HG02588 (cell line): ENCODE results near the gene PRKCB.
"Not testable (repeated sequence)": the region's sequence is repeated elsewhere in the genome, so short reads cannot be mapped to it uniquely, and the experiment has no call there.

ENCODE experiments used
- ATAC-seq: cut with Tn5 transposase; IDR thresholded peaks from one replicate; pipeline ENCODE4 v1.9.1; 2021; ENCODE audit warnings: mild to moderate bottlenecking, moderate library complexity; ENCODE audit not compliant: unreplicated experiment

PRKCB gene

DNA sequence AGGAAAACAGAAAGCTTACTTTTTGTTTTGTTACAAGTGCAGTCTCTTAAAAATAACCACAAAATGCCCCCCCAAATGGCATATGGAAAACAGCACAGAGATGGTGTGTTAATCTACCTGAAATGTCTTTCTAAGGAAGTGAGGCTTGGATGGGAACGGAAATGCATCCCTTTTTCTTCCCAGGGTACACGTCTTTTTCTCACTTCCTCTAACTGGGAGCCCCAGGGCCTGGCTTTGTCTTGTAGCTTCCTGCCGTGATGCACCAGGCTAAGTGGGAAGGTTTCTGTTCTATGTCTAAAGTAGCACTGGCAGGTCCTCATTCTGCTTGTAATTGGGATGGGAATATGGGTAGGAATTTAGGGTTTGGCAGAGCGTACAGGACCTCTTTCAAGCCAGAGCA, 367.9 kb downstream of the PRKCB start:
- no peak for ATAC-seq

DNA sequence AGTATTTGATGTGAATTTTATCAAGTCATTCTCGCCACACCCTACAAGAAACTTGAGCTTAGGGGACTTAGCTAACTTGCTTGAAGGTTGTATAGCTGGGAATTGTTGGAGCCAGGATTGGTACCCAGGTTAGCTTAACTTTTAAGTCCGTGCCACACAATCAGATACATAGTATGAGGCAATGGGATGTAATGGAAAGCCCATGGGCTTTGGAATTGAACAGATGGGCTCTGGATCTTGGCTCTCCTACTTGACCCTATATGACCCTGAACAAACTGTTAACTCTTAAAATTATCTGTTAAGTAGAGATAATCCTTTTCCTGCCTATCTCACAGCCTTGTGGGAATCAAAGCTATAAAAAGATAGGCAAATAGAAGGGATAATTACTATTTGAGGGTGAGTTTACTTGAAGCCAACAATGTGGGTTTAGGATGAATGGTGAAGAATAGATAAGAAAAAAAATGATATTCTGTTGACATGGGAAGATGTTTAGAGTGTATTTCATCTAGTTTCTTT, 368.4 kb downstream of the PRKCB start:
- no peak for ATAC-seq

DNA sequence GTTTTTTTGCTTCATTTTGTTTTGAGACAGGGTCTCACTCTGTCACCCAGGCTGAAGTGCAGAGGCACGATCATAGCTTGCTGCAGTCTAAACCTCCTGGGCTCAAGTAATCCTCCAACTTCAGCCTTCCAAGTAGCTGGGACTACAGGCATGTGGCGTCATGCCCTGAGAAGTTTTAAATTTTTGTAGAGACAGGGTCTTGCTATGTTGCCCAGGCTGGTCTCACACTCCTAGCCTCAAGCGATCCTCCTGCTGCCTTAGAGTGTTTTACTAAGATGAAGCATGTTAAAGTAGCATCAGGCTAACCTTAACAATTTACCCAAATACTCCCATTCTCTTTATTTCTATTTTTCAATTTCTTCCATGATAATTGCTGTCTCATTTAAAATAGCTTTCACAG, 371.1 kb downstream of the PRKCB start:
- ATAC-seq, result no peak

DNA sequence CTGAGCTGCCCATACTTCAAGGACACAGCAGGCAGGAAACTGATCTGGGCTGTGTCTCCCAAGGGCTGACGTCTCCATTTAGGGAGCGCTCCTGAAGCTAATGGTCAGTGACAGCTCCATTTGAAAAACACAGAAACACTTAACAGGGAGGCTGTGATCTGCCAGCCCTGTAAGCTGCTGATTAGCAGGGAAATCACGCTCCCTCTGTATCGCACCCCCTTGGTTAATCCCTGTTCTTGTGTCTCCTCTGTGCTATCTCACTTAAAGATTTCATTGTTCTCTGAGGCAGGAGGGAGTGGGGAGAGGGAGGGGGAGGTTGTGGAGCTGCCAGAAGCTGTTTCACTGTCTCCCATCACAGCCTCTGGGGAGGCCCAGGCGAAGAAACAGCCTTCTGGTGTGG, 372.9 kb downstream of the PRKCB start:
- no peak for ATAC-seq

DNA sequence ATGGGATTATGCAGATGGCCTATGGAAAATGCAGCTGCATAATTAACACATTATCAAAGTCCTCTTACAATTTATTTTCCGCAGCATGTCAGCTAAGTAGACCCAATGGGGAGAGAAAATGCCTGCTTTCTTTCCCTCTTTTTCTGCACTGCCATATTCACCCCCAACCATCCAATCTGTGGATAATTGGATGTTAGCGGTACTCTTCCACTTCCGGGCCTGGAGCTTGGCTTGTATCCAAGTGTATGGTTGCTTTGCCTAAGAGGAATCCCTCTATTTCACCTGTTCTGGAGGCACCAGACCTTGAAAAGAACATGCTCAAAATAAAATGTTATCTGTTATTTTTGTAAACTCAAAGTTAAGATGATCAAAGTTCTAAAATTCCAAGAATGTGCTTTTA, 379.2 kb downstream of the PRKCB start:
- no peak for ATAC-seq

DNA sequence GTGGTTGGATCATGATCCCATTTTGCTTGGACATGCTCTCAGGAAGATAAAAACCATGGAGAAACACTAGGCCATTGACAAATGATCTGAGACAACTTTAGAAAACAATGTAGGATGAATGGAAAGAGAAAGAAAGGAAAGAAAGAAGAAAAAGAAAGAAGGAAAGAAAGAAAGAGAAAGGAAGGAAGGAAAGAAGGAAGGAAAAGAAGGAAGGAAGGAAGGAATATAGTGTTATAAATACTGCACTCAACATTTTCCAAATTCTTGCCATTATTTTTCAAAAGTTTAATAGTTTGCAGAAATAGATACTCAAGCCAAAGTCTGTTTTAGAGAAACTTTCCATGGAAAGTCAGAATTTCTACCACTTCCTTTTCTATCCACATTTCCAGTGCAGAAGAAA, 381.2 kb downstream of the PRKCB start:
- ATAC-seq, result no peak

DNA sequence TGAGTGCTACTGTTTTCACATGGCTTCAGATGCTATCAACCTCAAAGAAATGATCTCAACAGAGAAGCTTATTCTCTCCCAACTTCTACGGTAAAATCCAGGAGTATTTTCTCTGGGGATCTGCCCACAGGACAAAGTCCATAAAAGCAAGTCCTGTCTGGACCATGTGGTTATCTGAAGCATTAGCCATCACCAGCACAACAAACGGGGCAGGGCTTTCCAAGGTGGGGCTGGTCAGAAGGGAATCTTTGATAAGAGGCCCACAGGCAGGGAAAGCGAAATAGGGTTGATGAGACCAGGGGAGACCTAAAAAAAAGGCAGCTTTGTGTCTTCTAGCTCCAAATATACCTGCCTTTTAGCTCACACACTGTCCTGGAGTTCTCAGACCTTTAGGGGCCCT, 381.7 kb downstream of the PRKCB start:
- ATAC-seq, result no peak

DNA sequence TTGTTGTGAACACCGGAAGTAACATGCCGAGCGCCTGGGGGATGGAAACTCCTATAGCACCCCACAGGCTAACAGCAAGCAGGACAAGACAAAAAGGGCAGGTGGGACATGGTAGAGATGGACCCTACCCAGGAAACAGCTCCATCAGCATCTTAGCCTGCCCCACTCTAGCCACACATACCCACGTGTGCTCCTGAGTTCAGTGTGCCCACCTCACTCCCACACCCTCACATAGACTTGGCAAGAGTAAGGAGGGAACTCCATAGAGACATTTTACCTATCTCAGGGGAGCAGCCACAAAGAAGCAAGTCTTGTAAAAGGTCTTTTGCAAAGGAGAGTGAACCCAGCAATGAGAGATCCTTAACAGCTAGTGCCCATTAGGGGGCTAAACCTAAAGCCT, 382.5 kb downstream of the PRKCB start:
- ATAC-seq, result no peak

DNA sequence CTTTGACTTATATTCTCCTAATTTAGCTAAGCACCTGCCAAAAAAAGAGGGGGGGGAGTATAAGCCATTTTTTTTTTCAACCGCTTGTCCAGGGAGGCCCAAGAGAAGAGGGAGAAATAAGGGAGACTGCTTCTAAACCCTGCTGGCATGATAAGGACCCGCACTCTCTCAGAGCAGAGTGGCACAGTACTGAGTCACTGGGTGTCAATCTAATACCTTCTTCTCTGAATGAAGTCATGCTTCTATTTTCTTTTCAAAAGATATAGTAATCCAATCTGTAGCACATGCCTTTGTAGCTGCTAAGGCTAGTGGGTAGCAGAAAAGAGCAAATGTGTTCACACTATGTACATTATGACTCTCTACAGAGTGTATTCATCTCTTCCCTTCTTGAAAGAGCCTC, 385.4 kb downstream of the PRKCB start:
- ATAC-seq, result no peak

DNA sequence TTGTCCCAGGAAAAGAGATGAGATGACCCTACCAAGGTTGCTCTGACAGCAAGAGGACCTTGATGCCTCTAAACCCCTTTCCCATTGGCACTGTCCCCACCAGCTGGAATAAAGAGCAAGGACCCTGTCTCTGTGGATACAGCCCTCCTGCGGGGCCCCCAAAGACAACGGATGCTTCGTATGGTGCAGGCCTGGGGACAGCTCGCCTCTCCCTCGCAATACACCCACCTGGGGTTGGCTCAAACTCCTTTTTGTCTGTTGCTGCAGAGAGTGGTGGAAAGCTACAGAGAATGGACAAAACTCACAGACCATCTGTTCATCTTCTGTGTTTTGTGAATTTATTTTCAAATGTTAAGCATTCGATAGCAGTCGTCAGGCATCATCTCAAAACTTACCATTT, 392.7 kb downstream of the PRKCB start:
- ATAC-seq, result no peak

DNA sequence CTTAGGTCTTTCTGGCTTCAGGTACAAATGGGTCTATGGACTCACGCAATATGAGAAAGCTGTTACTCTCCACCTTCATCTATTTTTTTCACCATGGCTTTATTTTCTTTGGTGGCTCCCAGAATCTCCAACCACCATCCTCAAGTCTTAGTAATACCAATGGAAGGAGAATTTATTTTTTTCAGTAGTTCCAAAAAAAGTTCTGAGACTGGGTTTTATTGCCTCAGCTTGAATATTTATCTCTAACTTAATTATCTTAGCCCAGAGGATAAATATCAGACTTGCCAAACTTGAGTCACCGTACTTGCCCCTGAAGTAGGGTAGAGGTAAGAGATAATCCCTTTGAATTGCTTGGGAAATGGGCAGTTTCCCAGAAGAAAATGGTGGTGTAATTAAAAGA, 397.2 kb downstream of the PRKCB start:
- no peak for ATAC-seq

DNA sequence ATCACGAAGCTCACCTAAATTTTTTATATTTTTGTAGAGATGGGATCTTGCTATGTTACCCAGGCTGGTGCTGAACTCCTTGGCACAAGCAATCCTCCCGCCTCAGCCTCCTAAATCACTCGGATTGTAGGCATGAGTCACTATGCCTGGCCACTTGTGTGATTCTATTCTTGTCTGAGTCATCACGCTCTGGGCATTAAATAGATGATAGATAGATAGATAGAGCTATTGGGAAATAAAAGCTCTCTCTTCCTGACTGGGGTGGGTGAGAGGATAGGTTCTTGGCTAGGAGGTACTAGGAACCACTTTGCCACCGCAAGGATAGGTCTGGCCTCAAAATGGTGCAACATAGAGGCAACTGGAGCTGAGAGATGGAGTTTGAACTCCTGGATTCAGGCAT, 399.0 kb downstream of the PRKCB start:
- no peak for ATAC-seq

DNA sequence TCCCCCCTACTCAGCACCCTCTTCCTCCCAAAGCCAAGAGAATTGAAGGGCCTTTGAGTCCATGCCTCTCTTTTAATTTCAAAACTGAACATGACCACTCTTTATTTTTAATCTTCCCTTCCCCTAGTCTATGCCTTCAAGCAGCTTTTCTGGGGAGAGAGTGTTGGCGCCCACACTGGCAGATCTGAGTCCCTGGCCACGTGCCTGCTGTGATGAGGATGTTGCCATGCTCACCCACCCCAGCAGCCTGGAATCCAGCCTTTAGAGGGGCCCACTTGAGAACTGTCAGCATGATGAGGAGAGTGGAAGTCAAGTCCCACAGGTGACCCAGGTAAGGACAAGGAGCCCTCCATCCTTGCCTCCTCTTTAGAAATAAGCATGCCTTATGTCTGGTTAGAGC, 400.0 kb downstream of the PRKCB start:
- no peak for ATAC-seq

DNA sequence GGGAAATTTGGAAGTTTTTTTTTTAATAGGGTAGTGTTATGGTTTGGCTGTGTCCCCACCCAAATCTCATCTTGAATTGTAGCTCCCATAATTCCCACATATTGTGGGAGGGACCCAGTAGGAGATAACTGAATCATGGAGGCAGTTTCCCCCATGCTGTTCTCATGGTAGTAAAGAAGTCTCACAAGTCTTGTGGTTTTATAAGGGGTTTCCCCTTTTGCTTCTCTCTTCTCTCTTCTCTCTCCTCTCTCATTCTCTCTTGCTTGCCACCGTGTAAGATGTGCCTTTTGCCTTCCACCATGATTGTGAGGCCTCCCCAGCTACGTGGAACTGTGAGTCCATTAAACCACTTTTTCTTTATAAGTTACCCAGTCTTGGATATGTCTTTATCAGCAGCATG, 403.1 kb downstream of the PRKCB start:
- ATAC-seq, result not testable (repeated sequence)

DNA sequence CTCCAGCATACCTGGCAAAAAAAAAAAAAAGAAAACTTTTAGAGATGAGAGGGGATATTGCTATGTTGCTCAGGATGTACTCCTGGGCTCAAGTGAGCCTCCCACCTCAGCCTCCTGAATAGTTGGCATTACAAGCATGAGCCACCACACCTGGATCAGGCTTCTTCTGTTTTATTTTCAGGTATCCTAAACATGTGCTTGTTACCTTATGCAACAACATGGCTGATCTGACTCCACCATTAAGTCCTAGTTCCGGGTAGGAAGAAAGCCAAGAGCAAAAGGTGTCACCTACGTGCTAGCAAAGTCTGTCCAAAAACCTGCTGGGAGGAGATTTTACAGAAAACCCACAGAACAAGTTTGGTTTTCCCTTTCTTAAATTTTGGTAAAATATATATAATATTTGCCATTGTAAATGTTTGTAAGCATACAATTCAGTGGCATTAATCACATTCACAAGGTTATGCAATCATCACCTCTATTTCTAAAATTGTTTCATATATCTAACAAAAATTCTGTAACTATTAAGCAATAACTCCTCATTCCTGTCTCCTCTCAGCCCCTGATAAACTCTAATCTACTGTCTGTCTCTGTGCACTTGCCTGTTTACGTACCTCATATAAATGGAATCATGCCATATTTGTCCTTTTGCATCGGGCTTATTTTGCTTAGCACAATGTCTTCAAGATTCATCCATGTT, 411.3 kb downstream of the PRKCB start:
- no peak for ATAC-seq

DNA sequence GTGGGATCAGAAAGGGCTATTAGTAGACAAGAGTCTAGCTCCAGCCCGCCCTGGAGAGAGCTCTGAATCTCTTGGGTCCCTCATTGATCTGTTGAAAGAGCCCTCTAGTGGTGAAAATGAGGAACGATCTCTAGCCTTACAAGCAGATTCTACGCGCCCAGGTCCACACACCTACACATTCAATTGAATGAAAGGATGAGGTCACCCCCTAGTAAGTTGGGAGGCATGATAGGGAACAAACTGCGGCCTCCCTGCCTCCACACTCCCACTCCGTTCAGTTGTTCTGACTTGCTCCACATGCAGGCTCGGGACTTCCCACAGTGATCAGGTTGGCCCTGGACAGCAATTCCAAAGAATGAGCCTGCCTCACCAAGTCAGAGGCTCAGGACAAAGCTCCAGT, 417.4 kb downstream of the PRKCB start:
- ATAC-seq, result peak; percentile 62

DNA sequence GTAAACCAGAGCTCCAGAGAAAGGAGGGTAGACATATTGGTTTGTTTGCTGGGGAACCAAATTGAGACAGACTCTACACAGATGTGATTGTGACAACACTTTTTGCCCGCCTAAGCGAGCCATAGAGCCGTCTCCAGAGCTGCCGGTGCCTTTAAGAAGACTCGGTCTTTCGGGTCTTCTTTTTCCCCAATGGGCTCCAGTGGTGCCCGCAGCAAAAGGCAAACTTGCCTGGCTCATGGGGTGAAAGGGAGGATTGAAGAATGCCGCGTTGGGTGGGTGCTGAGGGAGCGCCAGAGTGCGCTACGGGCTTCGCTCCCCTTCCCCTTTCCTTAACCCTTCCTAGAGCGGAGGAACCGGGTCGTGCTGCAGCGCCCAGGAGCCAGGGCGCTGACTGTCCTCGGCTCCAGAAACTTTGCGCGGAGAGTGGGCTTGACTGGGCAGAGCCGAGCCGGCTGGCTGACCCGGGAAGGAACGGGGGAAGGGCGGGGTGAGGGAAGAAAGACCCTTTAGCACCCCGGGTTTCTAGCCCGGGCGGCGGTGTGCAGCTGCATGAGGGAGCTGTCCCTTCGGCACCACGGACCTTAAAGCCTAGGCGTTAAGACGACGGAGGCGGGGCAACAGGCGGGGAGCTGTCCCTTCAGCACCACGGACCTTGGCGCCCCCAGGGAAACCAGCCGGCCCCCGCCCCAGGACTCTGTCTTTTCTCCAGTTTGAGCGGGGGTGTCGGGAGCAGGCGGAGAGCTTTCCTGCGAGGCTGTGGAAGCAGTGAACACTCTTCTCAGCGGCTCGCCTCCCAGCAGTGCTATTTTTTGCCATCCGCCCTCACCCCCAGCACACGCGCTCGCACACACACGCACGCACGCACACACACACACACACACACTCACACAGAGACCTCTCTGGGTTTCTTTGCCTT, 419.9 kb downstream of the PRKCB start, which contains the start of gene CACNG3:
TSS of gene CACNG3 (plus strand) at position 880 of the 916 bp plus-strand sequence. CDS start 420 bp downstream, outside the sequence.
- no peak for ATAC-seq

DNA sequence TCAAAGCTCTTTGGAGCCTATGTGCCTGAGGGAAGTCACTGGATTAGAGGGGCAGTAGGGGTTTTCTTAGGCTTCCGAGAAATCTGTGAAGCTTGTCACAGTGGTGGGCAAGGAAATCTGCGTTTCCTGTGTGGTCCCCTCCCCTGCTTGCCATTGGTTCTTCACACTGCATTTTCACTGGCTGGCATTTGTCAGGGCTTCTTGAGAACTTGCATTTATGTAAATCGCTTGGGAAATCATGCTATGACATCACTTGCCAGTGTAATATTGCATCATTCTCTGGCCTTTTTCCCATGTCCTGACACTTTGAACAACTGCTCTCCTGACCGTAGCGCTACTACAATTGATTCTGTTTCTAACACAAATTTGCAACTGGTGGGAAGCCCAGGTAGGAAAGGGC, 422.2 kb downstream of the PRKCB start:
- ATAC-seq, result no peak

DNA sequence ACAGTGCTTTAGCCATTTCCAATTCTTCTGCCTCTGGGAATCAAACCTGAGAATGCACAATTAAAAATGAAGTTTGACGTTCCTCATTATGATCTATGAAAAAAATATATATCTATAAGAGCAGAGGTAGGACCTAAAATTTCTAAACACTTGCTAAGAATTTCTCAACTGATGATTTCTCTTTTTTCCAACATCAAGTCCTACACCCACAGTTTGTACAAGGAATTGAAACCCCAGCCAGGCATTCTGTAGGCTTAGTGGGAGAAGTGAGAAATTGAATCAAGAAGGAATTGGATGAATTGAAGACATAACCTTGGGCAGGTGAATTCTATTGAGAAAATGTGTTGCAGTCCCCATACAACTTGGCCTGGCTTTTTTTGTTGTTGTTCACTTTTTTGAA, 423.0 kb downstream of the PRKCB start:
- ATAC-seq, result no peak

DNA sequence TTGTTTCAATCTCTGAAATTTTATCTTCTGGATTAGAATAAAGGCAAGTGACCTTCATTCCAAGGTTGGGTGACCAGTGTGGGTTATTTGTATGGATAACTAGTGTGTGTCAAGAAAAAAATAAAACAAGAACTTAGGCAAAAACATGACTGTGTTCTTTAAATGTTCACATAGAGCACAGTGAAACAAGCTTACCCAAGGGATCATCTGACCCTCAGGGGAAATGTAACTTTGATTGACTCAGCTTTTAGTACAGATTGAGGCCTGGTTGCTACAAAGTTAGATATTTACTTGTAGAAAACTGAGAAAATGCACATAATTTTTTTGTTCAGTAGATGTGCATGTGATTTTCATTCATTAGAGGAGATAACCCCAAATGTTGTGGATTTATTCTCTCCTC, 427.0 kb downstream of the PRKCB start:
- no peak for ATAC-seq
